Effector memory CD8-positive, alpha-beta T cell (primary cell): Measurements from ENCODE around the gene SLC6A12.
"Not testable (repeated sequence)": the region's sequence is repeated elsewhere in the genome, so short reads cannot be mapped to it uniquely, and the experiment has no call there.

Experiments used
- ATAC-seq: fragments of 150-1000 bp; cut with Tn5 transposase; replicated peaks from 2 replicates; pipeline ENCODE4 v1.10.0; 2021; ENCODE audit warnings: mild to moderate bottlenecking, moderate library complexity
- DNase-seq, 3 experiments: peaks; one replicate each; pipeline ENCODE4 v3.0.0; 2021
- H3K27ac Mint-ChIP-seq, 2 donors: one replicate each; pipeline ENCODE4 v1.8.0; 2022; ENCODE audit warnings: mild to moderate bottlenecking in 2 of 2, mixed read lengths in 2 of 2, moderate library complexity in 2 of 2
- H3K27me3 Mint-ChIP-seq, 2 donors: one replicate each; pipeline ENCODE4 v1.8.0; 2022; ENCODE audit warnings: mixed read lengths in 2 of 2
- H3K36me3 Mint-ChIP-seq: one replicate; pipeline ENCODE4 v1.8.0; 2022; ENCODE audit warnings: mild to moderate bottlenecking, moderate library complexity, mixed read lengths; ENCODE audit not compliant: insufficient read depth
- H3K4me1 Mint-ChIP-seq, 2 donors: one replicate each; pipeline ENCODE4 v1.8.0; 2022; ENCODE audit warnings: low read depth in 2 of 2, mixed read lengths in 2 of 2
- H3K4me3 Mint-ChIP-seq, 2 donors: one replicate each; pipeline ENCODE4 v1.8.0; 2022; ENCODE audit warnings: mild to moderate bottlenecking in 2 of 2, mixed read lengths in 2 of 2, moderate library complexity in 2 of 2
- H3K9me3 Mint-ChIP-seq, 2 donors: one replicate each; pipeline ENCODE4 v1.8.0; 2022; ENCODE audit warnings: mixed read lengths in 2 of 2

Gene SLC6A12

GRCh38 chr12:242496-242895, 28.5 kb upstream of the SLC6A12 start:
- Mint-ChIP-seq H3K4me3 (no peak overlapping the region), H3K27me3 (peaks cover 55 to 73% of the 10 kb centered on the region in 2 donors), H3K9me3 (peaks cover 1 to 2% of the 10 kb centered on the region in 2 donors), H3K36me3 (no peaks in the 10 kb centered on the region), H3K27ac (no peak overlapping the region), H3K4me1 (no peaks in the 10 kb centered on the region)
- ATAC-seq = no peak
- DNase-seq = no peak

- no peaks in the 10 kb centered on the region for H3K36me3 Mint-ChIP-seq
- no peak for ATAC-seq
Observed at GRCh38 chr12:241266-241665, 27.3 kb upstream of the SLC6A12 start.

GRCh38 chr12:240566-240965, 26.6 kb upstream of the SLC6A12 start:
- DNase-seq (no peak), ATAC-seq (no peak)
- Mint-ChIP-seq H3K27me3 (peaks cover 55 to 74% of the 10 kb centered on the region in 2 donors), H3K36me3 (no peaks in the 10 kb centered on the region), H3K4me3 (no peak overlapping the region), H3K9me3 (peaks cover 7 to 9% of the 10 kb centered on the region in 2 donors), H3K27ac (no peak overlapping the region), H3K4me1 (no peaks in the 10 kb centered on the region)

More at GRCh38 chr12:241266-241665, 27.3 kb upstream of the SLC6A12 start:
- no peak for DNase-seq
- Mint-ChIP-seq H3K27me3 (peaks cover 55 to 74% of the 10 kb centered on the region in 2 donors), H3K4me3 (no peak overlapping the region), H3K4me1 (no peaks in the 10 kb centered on the region), H3K9me3 (peaks cover 3 to 4% of the 10 kb centered on the region in 2 donors), H3K27ac (no peak overlapping the region)

- Mint-ChIP-seq H3K9me3 (peaks cover 7 to 9% of the 10 kb centered on the region in 2 donors), H3K27ac (no peak overlapping the region), H3K4me3 (no peak overlapping the region), H3K36me3 (no peaks in the 10 kb centered on the region), H3K4me1 (no peaks in the 10 kb centered on the region), H3K27me3 (peaks cover 44 to 58% of the 10 kb centered on the region in 2 donors)
- no peak for ATAC-seq
- DNase-seq = no peak
Observed at GRCh38 chr12:238736-239398, 24.9 kb upstream of the SLC6A12 start.

GRCh38 chr12:238116-238515, 24.2 kb upstream of the SLC6A12 start:
- no peaks in the 10 kb centered on the region for H3K36me3 Mint-ChIP-seq
- H3K4me3 Mint-ChIP-seq = no peak overlapping the region
- H3K27ac Mint-ChIP-seq = no peak overlapping the region
- DNase-seq (no peak), ATAC-seq (no peak)
- peaks cover 7 to 9% of the 10 kb centered on the region in 2 donors for H3K9me3 Mint-ChIP-seq
- no peaks in the 10 kb centered on the region for H3K4me1 Mint-ChIP-seq
- peaks cover 37 to 59% of the 10 kb centered on the region in 2 donors for H3K27me3 Mint-ChIP-seq

GRCh38 chr12:237026-237815, 23.3 kb upstream of the SLC6A12 start:
- H3K27ac Mint-ChIP-seq = no peak overlapping the region
- no peak overlapping the region for H3K4me3 Mint-ChIP-seq
- no peak for ATAC-seq
- H3K36me3 Mint-ChIP-seq = no peaks in the 10 kb centered on the region
- H3K9me3 Mint-ChIP-seq = peaks cover 7 to 9% of the 10 kb centered on the region in 2 donors
- no peak for DNase-seq
- no peaks in the 10 kb centered on the region for H3K4me1 Mint-ChIP-seq
- peaks cover 32 to 59% of the 10 kb centered on the region in 2 donors for H3K27me3 Mint-ChIP-seq

GRCh38 chr12:236445-236844, 22.5 kb upstream of the SLC6A12 start:
- Mint-ChIP-seq H3K4me3 (no peak overlapping the region), H3K4me1 (no peaks in the 10 kb centered on the region), H3K9me3 (peaks cover 7 to 9% of the 10 kb centered on the region in 2 donors), H3K36me3 (no peaks in the 10 kb centered on the region), H3K27ac (no peak overlapping the region), H3K27me3 (peaks cover 27 to 57% of the 10 kb centered on the region in 2 donors)
- no peak for ATAC-seq
- DNase-seq = no peak

- not testable (repeated sequence) for H3K36me3 Mint-ChIP-seq, DNase-seq, H3K9me3 Mint-ChIP-seq, H3K4me1 Mint-ChIP-seq, ATAC-seq, H3K4me3 Mint-ChIP-seq, H3K27ac Mint-ChIP-seq
- peaks cover 29 to 59% of the 10 kb centered on the region in 2 donors for H3K27me3 Mint-ChIP-seq
Observed at GRCh38 chr12:235967-236366, 22.0 kb upstream of the SLC6A12 start.

GRCh38 chr12:234891-235415, 21.0 kb upstream of the SLC6A12 start:
- peaks cover 30 to 61% of the 10 kb centered on the region in 2 donors for H3K27me3 Mint-ChIP-seq
- no peak for DNase-seq
- H3K9me3 Mint-ChIP-seq = peaks cover 7 to 9% of the 10 kb centered on the region in 2 donors
- no peak overlapping the region for H3K4me3 Mint-ChIP-seq
- no peak overlapping the region for H3K27ac Mint-ChIP-seq
- H3K36me3 Mint-ChIP-seq = no peaks in the 10 kb centered on the region
- ATAC-seq = no peak
- H3K4me1 Mint-ChIP-seq = no peaks in the 10 kb centered on the region

GRCh38 chr12:234019-234418, 20.1 kb upstream of the SLC6A12 start:
- H3K4me1 Mint-ChIP-seq = no peaks in the 10 kb centered on the region
- no peak overlapping the region for H3K27ac Mint-ChIP-seq
- DNase-seq (no peak), ATAC-seq (no peak)
- no peak overlapping the region for H3K4me3 Mint-ChIP-seq
- H3K27me3 Mint-ChIP-seq = peaks cover 30 to 61% of the 10 kb centered on the region in 2 donors
- H3K9me3 Mint-ChIP-seq = peaks cover 7 to 9% of the 10 kb centered on the region in 2 donors
- no peaks in the 10 kb centered on the region for H3K36me3 Mint-ChIP-seq

- no peak for ATAC-seq
- H3K27me3 Mint-ChIP-seq = peaks cover 30 to 61% of the 10 kb centered on the region in 2 donors
- H3K4me3 Mint-ChIP-seq = no peak overlapping the region
- H3K27ac Mint-ChIP-seq = no peak overlapping the region
- no peaks in the 10 kb centered on the region for H3K4me1 Mint-ChIP-seq
- no peaks in the 10 kb centered on the region for H3K36me3 Mint-ChIP-seq
- no peak for DNase-seq
- peaks cover 7 to 9% of the 10 kb centered on the region in 2 donors for H3K9me3 Mint-ChIP-seq
Observed at GRCh38 chr12:233615-233968, 19.6 kb upstream of the SLC6A12 start.

GRCh38 chr12:232731-233614, 19.0 kb upstream of the SLC6A12 start:
- Mint-ChIP-seq H3K4me1 (no peaks in the 10 kb centered on the region), H3K9me3 (peaks cover 7 to 9% of the 10 kb centered on the region in 2 donors), H3K27me3 (peaks cover 27 to 61% of the 10 kb centered on the region in 2 donors), H3K4me3 (no peak overlapping the region), H3K27ac (no peak overlapping the region), H3K36me3 (no peaks in the 10 kb centered on the region)
- DNase-seq (no peak), ATAC-seq (no peak)
